GM21367 (cell line): Measurements from ENCODE around the gene SMIM13.
"Not testable (repeated sequence)": the region's sequence is repeated elsewhere in the genome, so short reads cannot be mapped to it uniquely, and the experiment has no call there.

Experiments used
- ATAC-seq: cut with Tn5 transposase; IDR thresholded peaks from one replicate; pipeline ENCODE4 v1.9.1; 2021; ENCODE audit not compliant: unreplicated experiment

SMIM13 gene

DNA sequence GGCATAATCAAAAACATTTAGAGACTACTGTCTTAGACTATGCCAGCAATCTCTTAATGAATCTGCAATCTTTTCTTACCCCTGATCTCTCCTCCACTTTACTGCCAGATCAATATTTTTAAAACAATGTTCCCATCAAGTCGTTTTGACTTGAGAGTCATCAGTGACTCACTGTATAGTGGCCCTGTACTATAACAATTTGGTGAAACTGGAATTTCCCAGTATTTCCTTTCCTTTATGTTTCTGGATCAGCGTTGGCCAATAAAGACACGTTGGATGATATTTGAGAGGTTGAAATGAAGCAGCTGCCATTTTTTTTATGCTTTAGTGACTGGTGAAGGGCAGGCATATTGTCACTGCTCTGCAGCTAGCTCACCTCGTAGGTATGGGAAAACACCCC, 10.1 kb upstream of the SMIM13 start:
- ATAC-seq, result no peak

DNA sequence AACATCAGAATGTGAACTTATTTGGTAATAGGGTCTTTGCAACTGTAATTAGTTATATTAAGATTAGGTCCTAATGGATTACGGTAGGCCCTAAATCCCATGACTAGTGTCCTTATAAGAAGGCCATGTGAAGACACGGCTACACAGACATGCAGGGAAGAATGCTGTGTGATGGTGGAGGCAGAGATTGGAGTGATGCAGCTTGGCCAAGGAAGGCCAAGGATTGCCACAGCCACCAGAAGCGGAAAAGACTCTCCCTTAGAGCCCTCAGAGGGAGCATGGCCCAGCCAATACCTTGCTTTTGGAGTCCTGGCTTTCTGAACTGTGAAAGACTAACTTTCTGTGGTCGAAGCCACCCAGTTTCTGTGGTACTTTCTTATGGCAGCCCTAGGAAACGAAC, 9.7 kb upstream of the SMIM13 start:
- no peak for ATAC-seq

DNA sequence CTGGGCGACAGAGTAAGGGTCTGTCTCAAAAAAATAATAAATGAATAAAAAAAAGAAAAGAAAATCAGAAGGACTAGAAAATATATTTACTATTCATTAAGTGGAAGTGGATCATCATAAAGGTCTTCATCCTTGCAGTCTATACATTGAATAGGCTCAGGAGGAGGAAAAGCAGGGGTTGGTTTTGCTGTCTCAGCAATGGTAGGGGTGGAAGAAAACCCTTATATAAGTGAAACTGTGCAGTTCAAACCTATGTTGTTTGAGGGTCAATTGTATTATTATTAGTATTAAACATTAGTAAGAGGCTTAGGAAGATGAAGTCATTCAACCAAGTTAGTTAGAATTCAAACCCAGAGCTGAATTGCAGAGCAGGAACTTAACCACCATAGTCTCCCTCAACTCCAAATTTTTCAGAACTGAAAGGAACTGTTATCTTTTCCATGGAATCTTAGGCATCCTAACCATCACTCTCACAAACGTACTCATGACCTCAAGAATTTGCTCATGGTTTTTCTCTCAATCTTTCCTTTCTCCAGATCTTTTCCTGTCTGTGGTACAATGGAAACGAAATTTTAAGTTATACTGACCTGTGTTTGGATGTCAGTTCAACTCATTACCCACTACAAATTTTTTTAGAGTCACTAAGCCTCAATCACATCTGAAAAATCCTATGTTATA, 7.7 kb upstream of the SMIM13 start:
- ATAC-seq, result no peak

DNA sequence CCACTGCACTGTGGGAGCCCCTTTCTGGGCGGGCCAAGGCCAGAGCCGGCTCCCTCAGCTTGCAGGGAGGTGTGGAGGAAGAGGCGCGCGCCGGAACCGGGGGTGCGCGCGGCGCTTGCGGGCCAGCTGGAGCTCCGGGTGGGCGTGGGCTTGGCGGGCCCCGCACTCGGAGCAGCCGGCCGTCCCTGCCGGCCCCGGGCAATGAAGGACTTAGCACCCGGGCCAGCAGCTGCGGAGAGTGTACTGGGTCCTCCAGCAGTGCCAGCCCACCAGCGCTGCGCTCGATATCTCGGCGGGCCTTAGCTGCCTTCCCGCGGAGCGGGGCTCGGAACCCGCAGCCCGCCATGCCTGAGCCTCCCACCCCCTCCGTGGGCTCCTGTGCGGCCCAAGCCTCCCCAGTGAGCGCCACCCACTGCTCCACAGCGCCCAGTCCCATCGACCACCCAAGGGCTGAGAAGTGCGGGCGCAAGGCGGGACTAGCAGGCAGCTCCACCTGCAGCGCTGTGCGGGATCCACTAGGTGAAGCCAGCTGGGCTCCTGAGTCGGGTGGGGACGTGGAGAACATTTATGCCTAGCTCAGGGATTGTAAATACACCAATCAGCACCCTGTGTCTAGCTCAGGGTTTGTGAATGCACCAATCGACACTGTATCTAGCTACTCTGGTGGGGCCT, 6.4 kb upstream of the SMIM13 start:
- not testable (repeated sequence) for ATAC-seq

DNA sequence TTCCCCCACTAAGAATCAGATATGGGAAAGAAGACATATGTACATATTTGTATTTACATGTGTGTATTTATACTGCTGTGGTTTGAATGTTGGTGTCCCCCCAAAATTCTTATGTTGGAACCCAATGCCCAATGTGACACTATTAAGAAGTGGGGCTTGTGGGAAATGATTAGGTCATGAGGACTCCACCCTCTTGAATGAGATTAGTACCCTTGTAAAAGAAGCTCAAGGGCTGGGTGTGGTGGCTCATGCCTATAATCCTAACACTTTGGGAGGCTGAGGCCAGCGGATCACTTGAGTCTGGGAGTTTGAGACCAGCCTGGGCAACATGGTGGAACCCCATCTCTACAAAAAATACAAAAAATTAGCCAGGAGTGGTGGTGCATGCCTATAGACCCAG, 3.9 kb upstream of the SMIM13 start:
- no peak for ATAC-seq

DNA sequence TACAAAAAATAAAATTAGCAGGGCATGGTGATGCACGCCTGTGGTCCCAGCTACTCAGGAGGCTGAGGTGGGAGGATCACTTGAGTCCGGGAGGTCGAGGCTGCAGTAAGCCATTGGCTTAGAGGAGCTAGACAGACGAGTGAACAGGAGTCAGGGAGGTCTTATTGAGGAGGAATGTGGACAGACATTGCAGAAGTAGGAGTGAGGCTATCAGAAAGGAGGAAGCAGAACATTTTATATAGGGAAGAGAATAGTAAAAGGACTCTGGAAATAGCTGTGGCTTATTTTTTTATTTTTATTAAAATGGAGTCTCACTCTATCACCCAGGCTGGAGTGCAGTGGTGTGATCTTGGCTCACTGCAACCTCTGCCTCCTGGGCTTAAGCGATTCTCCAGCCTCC, 2.5 kb upstream of the SMIM13 start:
- ATAC-seq, result not testable (repeated sequence)

DNA sequence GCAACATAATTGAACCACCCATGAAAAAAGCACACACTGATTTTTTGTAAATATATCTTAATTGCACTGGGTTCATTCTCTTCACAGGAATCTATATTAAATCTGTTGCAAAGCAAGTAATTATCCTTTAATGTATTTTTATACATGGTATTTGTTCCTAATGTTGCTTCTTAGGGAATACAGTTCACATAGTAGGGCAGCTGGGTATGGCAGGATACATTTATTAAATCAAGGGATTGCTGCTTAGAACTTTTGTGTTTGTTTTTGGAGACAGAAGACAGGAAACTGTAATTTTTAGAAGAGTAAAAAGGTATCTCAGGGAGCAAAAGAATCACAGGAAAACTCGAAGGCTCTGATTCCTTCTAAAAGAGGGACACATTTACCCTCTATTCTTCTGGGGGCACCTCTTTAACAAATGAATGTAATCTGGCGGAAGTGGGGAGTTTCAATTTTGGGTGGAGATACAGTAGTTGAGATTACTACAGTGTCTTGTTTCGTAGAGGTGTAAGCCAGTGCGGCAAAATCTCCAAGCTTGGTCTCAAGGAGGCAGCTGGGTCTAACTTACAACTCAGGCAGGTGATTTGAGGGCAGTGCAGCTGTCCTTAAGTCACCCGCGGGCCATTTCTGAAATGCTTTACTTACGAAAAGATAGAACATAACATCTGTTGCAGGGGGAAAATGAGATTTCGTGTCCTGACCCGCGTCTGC, 812 bp upstream of the SMIM13 start:
- ATAC-seq, result peak; percentile 38

DNA sequence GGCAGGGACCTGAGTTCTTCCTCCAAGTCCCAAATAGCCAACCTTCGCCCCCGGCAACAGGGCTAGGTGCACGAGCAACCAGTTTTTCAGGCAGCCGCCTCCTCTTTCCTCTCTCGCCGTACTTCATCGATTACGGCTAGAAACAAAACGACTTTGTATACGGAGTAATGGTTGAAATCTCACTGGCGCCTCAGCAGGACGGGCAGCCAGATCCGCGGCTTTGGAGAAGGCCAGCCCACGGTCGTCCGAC, 333 bp upstream of the SMIM13 start:
- peak; percentile 16 for ATAC-seq

DNA sequence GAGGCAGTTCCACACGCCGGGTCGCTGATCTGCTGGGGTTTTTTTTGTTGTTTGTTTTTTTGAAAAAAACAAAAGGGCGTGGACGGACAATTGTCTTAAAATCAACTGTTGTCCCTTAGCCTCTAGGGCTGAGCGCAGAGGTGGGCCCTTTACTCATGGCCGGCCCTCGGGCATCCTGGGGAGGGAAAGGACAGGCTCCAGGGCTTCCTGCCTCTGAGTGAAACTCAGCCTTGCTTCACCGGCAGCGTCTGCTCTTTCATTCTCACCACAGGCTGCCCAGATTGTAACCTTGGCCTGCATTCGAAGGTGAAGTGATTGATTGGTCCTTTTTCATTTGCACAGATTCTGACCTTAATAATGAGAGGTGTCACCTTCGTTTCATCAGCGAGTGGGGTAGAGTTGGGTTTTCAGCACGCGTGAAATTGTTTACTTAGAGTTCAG, 797 bp downstream of the SMIM13 start:
- ATAC-seq, result peak; percentile 32

DNA sequence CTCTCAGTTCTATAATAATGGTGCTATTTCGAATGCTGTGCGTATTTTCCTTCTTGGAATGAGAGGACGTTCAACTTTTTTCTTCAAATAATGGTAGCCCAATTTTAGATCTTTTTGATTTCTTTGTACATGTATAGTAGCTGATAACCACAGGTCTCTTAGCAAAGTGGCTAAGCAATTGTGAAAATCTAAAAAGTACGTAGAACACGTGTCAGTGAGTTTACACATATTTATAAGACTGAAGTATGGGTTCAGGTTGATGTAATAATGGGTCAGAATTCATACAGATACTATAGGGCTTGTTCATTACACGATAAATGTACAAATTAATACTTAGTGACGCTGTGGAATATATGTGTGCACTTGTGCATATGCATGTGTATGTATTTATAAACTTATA, 1.3 kb downstream of the SMIM13 start:
- ATAC-seq, result no peak

DNA sequence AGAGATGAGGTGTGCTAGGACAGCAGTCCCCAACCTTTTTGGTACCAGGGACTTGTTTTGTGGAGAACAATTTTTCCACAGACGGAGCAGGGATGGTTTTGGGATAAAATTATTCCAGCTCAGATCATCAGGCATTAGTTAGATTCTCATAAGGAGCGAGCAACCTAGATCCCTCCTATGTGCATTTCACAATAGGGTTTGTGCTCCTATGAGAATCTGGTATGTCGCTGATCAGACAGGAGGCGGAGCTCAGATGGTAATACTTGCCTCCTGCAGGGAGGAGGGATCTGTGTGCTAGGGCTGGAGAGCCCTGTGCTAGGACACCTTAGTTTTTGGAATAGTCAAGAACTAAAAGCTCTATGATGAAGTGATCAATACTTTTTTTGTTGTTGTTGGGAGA, 2.5 kb downstream of the SMIM13 start:
- ATAC-seq, result no peak

DNA sequence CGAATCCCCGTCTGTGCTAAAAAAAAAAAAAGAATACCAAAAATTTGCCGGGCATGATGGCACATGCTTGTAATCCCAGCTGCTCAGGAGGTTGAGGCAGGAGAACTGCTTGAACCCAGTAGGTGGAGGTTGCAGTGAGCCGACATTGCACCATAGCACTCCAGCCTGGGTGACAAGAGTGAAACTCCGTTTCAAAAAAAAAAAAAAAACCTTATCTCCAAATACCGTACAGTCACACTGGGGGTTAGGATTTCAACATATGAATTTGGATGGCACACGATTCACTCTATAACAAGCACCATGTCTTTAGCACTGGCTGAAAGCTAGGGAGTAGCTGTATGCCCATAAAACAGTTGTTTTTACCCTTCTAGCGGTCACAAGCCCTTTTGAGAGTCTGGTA, 3.8 kb downstream of the SMIM13 start:
- no peak for ATAC-seq

DNA sequence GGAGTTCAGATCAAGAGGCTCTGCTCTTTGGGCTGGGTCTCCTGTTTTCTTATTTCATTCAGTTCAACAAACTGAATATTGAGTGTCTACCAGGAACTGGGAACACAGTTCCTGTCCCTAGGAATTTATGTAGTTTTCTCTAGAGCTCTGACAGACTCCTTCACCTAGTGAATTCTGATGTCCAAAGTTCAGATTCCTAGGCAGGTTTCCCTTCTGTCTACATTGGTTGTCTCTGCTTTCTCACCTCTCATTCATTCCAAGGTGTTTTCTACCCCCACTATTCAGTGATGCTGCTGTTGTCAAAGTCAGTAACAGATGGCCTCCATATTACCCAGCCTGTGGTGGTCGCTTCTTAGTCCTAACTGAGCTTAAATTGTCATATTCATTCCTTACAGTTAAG, 4.4 kb downstream of the SMIM13 start:
- ATAC-seq, result no peak

DNA sequence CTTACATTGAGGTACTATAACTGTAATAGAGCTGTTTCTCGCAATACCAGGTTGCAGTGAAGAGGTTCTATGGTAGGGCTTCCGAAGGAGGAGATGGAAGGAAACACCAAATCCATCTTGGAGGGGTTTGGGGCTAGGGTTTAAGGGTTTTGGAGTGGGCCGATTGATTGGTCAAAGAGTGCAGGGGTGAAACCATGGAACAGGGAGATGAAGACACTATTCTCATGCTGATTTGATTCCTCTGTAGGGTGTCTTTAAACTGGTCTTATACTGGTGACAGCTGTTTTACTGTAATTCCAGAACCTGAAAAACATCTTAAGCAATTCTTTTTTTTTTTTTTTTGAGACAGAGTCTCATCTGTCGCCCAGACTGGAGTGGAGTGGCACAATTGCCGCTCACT, 7.8 kb downstream of the SMIM13 start:
- ATAC-seq, result no peak

DNA sequence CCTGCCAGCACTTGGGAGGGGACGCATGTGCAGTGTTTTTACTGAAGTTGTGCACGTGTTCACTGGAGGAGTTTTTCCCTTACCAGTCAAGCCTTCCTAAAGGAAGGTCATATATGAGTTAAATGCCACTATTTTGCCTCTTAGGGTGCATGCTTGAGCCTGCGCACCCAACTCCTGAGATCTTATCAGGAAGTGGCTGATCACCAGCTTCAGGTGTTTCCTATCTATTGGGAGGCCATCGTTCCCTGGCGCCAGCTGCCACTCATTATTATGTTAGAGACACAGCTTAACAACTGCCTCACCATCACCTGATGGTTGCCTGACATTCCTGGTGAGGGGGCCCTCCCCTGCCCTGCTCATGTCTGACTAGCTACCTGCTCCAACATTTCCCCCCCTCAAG, 9.4 kb downstream of the SMIM13 start:
- ATAC-seq, result no peak

DNA sequence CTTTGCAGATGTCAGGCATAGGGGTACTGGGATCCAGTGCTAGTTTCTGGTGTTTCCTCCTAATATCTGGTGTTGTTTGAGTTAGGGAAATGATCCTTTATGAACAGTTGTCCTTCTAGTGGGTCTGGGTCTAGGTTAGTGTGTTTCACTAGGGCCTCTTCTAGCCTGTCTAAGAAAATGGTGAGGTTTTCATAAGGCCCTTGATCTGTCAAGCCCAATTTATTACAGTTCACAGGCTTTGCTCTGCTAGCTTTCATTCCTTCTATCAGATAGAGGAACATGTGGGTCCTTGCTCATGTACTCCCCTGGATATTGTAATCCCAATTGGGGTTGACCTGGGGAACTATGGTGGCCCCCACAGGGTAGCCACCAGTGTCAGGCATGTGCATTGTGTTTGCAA, 15.1 kb downstream of the SMIM13 start:
- ATAC-seq, result no peak

DNA sequence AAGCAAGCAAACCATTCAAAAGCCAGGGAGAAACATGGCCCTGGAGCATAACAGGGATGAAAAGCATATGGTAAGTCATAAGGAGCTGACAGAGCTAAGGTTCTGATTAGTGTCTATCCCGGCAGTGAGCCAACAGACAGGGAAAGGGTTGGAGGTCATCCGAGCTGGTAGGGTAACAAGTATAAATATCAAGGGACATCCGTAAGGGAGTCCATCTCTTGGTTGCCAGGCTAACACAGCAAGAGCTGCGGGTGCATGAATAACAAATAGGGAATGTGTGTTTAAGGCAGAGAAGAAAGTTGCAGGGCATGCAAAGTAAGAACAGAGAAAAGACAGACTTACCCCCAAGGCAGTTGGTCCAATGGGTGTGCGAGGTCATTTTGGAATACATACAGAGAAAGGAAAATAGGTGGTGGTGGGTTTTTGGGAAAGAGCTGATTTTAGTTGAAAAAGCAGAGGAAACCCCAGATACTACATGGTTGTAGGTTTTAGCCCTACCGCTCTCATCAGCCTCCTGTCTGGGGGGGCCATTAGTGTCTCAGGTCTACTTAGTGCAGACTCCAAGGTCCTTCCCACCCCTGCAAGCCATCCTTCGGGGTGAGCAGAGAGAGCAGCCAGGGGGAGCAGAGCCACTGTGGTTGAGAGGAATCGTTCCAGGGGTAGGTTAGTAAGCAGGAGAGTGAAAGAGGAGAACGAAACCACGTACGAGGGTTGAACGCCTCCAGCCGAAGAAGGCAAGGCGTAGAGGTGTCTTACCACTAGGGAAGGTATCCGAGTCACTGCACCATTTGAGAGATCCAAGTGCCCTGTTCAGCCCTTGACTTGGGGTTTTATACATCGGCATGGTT, 17.5 kb downstream of the SMIM13 start, which contains the start of gene ERVFRD-1:
Gene ERVFRD-1 (minus strand): TSS at position 805 of the 848 bp plus-strand sequence. CDS start 6,415 bp downstream, outside the sequence.
- no peak for ATAC-seq

DNA sequence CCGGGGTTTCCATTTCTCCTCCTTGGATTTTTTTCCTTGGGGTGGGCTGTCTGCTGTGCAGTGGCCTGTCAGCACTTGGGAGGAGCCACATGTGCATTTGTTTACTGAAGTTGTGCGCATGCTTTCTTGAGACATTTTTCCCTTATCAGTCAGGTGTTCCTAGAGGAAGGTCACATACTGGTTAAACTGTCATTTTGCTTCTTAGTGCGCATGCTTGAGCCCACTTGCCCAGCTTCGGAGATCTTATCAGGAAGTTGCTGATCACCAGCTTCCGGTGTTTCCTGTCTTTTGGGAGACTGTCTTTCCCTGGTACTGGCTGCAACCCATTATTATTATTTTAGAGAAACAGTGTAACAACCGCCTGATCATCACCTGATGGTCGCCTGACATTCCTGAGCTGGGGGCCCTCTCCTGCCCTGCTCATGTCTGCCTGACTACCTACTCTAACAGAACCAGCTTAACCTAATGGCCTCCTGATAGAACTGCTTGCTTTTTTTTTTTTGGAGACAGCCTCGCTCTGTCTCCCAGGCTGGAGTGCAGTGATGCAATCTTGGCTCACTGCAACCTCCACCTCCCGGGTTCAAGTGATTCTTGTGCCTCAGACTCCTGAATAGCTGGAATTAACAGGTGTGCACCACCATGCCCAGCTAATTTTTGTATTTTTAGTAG, 18.3 kb downstream of the SMIM13 start:
- ATAC-seq, result no peak

DNA sequence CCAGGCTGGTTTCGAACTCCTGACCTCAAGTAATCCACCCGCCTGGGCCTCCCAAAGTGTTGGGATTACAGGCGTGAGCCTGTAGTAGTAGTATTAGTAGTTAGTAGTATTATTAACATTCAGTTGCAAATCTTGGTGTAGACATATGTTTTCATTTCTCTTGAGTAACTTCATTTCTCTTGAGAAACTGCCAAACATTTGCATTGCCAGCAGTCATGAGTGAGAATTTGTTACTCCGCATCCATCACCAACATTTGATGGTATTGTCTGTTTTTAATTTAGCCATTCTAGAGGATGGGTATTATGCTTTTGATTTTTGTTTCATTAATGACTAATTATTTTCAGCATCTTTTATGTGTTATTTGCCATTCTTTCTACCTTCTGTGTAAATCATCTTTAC, 19.4 kb downstream of the SMIM13 start:
- ATAC-seq, result no peak

DNA sequence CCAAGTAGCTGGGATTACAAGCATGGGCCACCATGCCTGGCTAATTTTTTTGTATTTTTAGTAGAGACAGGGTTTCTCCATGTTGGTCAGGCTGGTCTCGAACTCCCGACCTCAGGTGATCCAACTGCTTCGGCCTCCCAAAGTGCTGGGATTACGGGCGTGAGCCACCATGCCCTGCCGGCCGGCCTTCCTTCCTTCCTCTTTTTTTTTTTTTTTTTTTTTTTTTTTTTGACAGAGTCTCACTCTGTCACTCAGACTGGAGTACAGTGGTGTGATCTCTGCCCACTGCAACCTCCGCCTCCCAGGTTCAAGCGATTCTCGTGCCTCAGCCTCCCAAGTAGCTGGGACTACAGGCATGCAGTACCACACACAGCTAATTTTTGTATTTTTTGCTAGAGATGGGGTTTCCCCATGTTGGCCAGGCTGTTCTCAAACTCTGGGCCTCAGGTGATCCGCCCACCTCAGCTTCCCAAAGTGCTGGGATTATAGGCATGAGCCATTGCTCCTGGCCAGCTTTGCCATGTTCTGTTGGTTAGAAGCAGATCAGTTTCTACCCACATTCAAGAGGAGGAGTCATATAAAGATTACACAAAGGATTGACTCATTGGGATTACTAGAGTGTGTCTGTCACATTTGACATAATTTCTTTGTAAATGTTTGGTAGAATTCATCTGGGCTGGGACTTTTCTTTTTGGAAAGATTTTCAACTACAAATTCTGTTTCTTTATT, 22.3 kb downstream of the SMIM13 start:
- not testable (repeated sequence) for ATAC-seq
